H4 (cell line): ENCODE results near the gene MED13L. TPM values are rescaled to one million over a fixed set of nuclear protein-coding genes. Genes with fewer than 3 reads are reported as not detected.
"Not testable (repeated sequence)": the region's sequence is repeated elsewhere in the genome, so short reads cannot be mapped to it uniquely, and the experiment has no call there.

Experiments
- DNase-seq: peaks from one replicate; pipeline ENCODE4 v3.0.0-alpha.2; 2015; ENCODE audit warnings: low spot score
- total RNA-seq: library from RNA; depleted of rRNA; stranded (reverse); fragments of >200 nt; shearing (Covaris generic); gene quantifications from 2 replicates; pipeline ENCODE4 v1.2.3, GENCODE V29; 2014

The MED13L gene
- total RNA-seq, 1 experiment from 2014 or later, result 19.7 TPM

DNA sequence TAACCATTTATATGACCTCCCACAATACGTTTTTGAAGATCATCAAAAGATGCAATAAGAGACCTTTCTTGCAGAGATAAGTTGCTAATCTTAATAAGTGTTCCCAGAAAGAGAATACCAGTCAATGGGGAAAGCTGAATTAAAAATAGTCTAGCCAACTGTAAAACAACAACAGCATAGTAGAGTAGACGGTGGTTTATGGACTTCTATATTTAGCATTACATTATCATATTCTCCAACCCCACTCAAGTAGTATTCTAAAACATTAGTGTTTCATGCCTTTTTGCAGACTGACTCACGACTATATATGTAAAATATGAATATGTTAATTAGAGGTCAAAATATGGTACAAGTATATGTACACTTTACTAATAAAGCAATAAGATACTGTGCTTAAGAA is 218.9 kb downstream of the MED13L start:
- no peak for DNase-seq

DNA sequence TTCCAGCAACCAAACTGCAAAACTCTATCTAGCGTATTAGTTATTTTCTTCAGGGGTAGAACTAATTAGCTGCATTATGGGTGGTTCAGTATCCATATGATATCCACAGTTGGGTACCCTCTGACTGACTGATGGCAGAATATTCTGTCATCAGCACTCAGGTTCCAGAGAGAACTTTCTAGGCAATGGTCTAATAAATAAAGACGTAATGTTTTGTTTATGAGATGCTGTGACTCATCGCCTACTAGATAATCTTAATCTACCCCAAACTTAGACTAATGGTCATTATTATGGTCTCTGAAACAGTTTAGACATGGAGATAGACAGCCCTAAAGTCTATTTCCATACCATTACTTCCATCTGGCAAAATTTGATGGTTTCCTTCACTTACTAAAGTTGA is 220.1 kb downstream of the MED13L start:
- no peak for DNase-seq

GRCh38 chr12:116055895-116056607 is 221.4 kb downstream of the MED13L start:
- DNase-seq, result no peak

DNA sequence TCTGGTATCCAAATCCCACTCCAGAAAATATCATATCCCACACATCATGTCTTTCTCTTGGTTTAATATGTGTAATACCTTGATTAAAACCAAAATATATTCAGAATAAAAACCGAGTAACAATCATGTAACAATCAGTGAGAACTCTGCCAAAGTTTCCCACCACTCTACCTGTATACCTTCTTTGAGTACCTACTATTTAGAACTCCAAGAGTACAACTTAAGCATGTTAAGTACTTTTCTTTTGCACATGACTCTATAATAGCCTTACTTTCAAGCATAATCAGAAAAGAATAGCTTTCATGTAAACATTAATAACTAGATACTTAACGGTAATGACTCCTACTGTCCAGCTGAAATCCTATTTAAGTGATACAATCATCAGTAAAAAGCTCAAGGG is 223.2 kb downstream of the MED13L start:
- no peak for DNase-seq

GRCh38 chr12:116053479-116054200 is 223.9 kb downstream of the MED13L start:
- peak; percentile 21 for DNase-seq

DNA sequence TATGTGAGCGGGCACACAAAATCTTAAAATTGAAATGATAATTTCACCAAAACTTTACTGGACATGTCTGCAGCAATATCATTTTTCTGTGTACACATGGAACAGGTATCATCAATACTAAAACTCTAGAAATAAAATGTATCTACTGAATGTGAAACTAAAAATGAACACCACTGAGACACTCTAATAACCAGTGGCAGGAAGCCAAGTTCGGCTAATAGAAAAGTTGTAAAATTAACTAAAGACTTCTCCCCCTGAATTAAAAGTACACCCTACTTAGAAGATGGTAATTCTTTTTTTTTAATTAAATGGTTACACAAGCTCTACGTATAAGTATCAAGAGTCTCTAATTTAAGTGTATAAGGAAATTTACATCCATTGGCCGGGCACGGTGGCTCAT is 227.2 kb downstream of the MED13L start:
- DNase-seq, result no peak

GRCh38 chr12:116048879-116049278 is 228.6 kb downstream of the MED13L start:
- no peak for DNase-seq

DNA sequence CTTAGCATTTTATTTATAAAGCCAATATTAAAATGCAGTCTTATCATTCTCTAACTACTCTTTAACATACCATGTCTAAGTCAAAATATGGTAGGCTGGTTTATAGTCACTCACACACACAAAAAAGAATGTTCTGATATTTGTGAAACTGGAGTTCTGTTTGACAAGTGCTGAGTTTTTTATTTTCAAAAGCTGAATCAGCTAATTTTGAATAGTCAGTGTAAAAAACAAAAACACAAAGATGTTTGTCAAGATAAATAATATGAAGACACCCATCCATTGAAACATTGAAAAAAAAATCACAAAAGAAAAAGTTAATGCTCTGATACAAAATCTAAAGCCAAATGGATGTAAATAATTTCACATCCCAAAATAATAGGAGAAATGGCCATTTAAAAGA is 231.5 kb downstream of the MED13L start:
- no peak for DNase-seq

DNA sequence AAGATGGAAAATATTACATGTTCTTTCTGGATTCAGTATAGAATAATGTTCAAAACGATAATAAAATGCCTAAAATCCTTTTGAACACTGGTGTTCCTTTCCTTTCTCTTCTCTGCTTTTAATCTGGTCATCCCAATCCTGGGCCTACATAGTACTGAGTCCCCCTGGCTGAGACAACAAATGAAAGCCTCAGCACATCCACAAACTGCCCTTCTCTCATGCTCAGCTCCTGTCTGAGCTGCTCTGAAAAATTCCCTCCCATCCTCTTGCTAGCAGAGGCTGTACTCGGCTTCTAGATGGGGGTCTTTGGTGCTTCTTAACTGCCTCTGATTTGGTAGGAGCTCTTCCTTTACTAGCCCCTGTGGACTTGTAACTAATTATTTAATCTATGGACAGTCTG is 232.3 kb downstream of the MED13L start:
- DNase-seq, result no peak

DNA sequence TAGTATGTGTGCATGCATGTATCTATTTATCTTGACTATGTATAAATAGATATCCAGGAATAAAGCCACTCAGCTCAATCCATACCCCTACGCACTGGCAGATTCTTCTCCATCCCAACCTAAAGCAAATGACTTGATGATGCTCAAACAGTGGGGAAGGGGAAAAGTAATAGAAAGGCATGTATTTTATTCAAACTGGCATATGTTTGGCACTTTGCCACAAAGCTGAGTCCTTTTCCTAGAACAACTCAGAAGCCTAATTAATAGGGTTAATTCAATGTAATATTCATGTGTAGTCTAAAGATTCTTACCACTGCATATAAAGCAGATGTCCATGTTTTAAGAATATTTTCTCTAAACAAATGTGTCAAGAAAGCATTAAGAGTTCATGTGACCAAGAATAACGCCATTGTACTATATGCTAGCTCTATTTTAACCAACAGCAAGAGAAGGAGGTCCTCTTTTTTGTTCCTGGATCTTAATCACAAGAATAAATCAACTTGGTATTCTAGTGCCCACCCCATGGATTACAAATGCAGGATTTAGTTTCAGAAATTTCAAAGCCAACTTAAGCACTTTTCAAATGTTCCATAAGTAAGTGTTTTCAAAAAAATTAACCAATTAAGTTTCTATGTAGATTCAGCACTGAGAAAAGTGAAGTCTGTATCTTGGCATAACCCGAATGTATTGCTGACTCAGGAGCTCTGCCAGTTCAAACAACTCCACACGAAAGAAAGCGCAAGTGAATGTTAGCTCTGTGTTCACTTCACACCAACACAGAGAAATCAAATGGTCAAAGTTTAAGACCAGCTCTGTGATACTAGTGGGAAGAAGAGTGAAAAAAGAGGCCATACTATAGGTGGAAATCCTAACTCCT is 233.6 kb downstream of the MED13L start:
- DNase-seq, result no peak

- DNase-seq, result no peak
These were observed 237.1 kb downstream of the MED13L start for GRCh38 chr12:116040402-116040801.

DNA sequence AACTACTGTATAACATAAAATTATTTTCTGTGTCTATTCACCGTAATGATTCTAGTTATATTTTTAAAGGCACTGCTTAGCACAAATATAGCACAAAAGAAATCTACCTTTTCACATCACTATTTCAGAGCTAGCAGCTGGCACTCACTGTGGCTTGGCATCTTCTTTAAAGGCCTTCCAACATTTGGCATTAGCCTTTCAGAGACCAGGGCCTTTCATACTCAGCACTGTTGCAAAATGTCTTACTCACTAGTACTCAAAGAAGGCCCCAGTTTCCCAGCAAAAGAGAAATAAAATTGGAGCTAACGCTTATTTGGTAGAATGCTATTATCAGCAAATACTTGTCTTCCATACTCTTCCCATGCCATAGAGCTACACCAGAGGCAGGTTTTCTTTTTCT is 238.4 kb downstream of the MED13L start:
- DNase-seq, result no peak

DNA sequence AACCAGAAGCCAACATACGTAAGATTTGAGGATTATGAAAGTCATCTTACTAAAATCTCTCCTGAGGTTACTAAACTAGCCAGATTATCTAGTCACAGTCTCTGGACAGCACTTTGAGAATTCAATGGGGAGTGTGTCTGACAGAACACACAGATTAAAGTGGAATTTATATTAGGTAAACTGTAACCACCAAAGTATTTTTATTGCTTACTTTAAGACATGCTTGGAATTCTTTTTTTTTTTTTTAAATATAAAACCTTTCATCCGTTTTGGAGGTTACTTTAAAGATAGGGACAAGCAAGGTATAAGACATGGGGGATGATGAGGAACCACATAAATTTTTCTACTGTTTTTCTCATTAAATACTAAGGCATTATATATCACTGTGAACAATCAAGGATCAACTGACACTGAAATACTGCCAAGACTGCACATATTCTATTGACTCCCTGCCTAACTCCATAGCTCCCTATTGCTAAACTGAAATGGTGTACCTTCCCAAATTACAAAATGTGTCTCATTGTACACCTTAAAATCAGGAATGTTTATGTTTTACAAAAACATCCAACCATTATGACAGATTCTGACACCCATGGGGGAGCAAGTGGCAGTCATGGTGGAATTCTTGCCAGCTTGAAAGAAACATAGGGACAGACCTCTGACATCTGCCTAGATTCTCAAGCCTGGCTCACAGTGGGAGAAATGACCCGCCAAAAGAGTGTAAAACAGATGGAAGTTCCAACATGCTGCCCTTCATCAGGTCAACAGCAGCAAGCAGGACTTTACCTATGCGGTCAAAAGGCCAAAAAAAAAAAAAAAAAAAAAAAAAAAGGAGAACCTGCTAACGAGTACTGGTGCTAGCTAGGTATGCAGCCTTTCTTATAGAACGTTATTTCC is 239.3 kb downstream of the MED13L start:
- DNase-seq, result no peak

GRCh38 chr12:116033765-116034164 is 243.7 kb downstream of the MED13L start:
- no peak for DNase-seq

- not testable (repeated sequence) for DNase-seq
These were observed 245.9 kb downstream of the MED13L start for GRCh38 chr12:116031624-116032023.

DNA sequence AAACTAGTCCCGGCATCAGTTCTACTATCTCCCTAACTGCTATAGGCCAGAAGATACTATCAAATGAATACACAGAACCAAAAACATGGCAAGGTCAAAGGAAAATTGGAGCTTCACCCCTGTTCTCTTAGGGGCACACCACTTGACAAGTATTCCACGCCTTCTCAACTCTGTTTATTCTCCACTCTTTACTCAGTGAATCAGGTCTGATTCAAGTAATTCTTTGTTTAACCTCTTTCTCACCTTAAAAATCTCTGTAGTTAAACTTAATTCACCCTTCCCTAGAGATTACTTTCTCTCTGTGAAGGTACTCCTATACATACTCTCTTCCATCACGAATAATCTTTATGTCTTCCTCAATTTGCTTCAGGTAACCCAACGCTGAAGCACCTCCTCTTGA is 248.9 kb downstream of the MED13L start:
- no peak for DNase-seq

- DNase-seq, result no peak
These were observed 250.0 kb downstream of the MED13L start for GRCh38 chr12:116027551-116027821.

DNA sequence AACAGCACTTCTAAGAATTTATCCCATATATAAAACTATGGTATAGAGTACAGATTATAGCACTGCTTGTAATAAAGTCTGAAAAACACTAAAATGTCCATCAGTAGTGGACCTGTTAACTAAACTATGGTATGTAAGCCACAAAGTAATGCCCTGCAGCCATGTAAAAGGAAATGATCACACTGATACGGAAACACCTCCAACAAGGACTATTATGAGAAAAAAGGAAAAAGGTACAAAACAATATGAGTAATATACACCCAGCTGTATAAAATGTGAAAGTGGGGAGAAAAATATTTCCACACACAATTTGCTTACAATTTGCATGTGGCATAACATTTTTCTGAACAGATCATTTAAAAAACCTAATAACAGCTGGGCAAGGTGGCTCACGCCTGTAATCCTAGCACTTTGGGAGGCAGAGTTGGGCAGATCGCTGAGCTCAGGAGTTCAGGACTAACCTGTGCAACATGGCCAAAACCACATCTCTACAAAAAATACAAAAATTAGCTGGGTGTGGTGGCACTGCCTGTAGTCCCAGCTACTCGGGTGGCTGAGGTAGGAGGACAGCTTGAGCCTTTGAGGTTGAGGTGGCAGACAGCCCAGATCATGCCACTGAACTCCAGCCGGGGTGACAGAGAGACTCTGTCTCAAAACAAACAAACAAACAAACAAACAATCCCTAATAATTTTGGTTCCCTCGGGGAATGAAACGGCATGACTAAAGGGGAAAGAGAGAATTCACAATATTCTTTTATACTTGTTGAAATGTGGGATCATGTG is 250.5 kb downstream of the MED13L start:
- peak; percentile 3 for DNase-seq

DNA sequence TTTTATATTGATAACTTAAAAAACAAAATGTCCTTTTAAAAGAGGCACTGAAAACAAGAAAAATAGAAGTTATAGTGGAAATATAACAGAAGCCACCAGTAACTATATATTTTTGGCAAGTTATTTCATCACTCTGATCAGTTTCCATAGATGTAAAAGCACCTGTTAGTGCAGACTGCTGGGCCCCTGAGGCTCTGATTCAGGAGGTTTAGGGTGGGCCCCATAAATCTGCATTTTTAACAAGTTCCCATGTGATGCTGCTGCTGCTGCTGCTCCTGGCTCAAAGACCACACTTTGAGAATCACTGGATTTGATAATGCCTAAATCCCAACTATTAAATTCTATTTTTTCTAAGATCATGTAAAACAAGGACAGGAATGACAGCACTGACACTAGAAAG is 251.1 kb downstream of the MED13L start:
- DNase-seq, result no peak

GRCh38 chr12:116024769-116025168 is 252.7 kb downstream of the MED13L start:
- no peak for DNase-seq

- DNase-seq, result no peak
These were observed 258.1 kb downstream of the MED13L start for GRCh38 chr12:116019415-116019814.
